Measurements from ENCODE around the gene ALDOB.

The ALDOB gene

DNA sequence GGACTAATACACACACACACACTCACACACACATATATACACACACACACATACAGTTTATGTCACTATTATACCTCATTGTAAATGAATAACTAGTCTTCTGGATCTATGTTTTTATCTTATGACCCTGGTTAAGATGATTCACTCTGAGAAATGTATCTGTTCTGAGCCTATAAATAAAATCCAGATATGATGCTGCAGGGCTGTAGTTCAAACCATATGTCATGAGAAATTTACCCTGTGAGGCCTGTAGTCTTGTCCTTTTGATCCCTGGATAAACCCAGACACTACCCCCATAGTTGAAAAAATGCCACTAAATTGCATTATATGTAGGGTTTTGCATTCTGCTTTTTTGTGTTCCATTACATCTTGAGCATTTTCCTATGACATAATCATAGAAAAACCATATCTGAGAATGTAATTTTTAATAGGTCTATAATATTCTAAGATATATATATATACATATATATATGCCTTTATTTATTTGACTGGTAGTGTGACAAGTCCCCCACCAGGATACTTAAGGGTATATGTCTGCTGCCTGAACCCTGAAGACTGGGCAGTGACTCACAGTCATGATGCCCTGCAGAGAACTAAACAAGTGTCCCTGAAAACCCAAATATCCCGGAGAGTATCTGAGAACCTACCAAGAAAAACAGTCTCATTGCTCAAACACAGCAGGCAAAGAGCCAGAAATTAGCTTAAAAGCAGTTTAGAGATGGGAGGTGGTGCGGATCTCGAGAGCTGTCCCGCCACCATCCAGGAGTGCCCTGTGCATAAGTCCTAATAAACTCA is 18.4 kb upstream of the ALDOB start:
- DNase-seq, result no peak

DNA sequence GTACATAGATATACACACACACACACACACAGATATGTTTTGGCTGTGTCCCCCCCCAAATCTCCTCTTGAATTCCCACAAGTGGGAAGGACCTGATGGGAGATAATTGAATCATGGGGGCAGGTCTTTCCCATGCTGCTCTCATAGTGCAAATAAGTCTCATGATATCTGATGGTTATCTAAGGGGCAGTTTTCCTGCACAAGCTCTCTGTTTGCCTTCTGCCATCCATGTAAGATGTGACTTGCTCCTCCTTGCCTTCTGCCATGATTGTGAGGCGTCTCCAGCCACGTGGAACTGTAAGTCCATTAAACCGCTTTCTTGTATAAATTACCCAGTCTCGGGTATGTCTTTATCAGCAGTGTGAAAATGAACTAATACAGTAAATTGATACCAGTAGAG is 15.9 kb upstream of the ALDOB start:
- DNase-seq, result no peak

DNA sequence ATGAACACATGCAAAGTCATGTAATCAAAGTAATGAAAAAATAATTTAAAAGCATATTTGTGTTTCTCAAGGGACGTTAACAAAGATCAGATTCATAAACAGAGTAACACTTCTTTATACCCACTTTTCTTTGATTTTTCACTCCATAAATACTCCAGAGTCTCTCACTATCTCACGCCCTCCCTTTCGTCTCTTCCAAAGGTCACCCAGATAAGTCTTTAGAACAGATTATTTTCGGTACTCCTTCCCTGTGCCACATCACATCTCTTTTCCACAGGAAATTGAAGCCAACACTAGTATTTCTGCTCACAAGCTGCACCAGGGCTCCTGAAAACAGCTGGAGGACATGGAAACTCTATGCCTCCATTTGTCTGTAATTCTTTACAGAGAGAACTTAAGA is 15.4 kb upstream of the ALDOB start:
- DNase-seq, result no peak

DNA sequence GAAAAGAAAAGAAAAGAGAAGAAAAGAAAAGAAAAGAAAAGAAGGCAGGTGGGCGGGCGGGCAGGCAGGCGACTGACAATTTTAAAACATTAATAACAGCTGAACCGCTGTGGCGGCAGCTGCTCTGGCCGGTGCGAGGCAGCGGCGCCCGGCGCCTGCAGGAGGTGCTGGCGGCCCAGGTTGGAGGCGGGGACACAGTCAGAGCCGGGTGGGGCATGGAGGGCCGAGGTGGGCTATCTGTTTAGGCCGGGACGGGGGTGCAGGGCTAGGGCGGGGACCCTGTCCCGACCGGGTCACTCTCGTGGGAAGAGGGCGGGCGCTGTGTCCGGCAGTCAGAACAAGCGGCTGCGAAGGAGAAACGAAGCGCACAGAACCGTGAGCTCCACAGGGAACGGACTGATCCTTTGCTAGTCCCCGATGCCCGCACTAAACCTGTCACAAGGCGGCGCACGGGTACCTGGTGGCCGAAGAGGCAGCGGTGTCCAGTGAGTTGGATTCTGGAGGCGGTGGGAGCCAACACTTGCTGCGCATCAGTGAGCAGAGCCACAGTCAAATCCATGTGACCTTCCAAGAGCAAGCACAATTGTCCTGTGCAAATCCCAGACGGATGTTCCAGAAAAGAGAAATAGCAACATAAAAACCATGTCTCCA is 13.6 kb upstream of the ALDOB start:
- DNase-seq, result peak in 2 of 4 experiments; percentile 1 to 6

DNA sequence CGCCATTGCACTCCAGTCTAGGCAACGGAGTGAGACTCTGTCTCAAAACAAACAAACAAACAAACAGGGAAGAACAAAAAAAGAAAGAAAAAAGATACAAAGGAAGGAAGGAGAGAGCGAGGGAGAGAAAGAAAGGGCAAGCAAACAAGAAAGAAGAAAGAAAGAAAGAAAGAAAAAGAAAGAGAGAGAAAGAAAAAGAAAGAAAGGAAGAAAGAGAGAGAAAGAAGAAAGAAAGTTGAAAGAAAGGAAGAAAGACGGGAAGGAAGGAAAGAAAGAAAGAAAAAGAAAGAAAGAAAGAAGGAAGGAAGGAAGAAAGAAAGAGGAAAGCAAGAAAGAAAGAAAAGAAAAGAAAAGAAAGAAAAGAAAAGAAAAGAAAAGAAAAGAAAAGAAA is 13.1 kb upstream of the ALDOB start:
- no peak for DNase-seq

DNA sequence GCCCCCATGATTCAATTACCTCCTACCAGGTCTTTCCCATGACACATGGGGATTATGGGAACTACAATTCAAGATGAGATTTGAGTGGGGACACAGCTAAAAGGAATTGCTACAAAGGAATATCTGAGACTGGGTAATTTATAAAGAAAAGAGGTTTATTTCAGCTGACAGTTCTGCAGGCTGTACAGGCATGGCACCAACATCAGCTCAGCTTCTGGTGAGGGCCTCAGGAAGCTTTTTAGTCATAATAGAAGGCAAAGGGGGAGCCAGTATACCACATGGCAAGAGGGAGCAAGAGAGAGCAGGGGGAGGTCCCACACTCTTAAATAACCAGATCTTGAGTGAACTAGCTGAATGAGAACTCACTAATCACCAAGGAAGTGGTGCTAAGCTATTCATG is 11.2 kb upstream of the ALDOB start:
- DNase-seq, result no peak

DNA sequence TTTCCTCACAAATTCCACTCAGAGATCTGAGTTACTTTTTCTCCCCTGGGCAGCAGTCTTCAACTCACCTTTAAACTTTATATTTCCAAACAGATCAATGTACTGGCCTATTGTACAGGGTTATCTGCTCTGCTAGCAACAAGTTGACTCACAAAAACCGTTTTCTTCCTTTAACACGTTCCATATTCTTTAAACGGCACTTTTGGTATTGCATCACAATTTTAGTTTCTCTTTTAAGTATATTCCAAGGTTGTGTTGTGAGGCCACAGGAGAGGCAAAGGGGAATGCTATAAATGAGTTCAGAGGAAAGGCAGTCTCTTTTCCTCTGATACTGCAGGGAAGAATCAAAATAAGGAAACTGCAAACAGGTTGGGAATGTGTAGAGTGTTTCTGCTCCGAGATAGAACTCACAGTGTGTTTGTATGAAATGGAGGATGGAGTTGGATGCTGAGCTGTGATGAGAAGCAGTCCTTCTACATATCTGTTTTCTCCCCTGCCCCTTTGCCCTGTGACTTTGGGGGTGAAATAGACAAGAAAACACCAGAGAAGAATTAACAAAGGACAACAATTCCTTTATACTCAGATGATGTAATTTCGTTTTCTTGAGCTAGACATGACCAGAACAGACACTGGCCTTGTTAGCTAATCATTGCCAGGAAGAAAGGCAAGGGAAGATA is 9.9 kb upstream of the ALDOB start:
- DNase-seq, result no peak

DNA sequence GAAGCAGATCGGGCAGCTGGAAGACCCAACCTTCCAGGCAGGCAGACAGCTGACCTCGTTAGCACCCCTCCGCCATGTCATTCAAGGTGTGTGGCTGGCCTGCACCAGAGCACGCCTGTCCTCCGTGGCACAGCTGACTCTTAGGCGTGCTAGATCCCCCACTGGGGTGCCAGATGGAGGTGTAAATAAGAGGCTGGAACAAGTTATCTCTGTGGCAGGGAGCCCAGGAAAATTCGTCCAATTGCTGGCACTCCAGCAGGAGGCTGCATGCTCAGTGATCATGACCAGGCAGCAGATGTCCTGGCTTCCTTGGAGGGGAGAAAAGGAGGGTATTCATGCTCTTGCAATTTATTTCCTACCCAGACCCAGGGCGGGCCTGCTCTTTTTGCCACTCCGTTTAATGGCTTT is 7.8 kb upstream of the ALDOB start:
- DNase-seq, result no peak

DNA sequence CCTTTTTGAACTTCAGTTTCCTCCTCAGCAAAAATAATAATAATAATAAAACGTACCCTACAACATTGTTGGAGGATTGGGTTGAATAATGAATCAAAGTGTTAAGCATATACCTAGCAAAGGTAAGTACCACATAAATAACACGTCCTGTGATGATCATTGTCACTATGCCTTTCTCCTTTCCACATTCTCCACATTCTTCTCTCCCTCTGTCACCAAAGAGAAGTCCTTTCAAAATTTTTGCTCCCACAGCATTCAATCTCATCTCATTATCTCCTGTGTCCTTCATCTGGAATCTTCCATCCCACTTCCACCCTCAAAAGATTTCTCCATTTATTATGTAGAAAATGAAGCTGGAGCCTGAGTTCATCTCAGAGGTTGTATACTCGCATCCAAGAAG is 7.2 kb upstream of the ALDOB start:
- DNase-seq, result no peak

DNA sequence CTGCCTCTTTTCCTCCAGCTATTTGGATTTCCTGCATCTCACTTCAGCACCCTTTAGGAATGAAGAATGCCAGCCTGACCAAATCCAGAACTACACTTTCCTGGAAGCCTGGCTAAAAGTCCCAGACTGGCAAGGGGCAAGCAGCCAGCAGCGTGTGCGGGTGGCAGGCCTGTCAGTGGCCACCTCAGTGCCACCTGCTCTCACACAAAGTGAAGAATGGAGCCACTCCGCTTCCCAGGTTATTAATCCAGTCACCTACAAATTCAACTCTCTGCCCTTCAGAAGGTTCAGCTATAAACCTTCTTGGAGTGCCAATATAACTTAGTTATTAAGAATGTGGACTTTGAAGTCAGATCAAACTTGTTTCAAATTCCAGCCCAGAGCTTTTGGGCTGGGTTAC is 6.7 kb upstream of the ALDOB start:
- no peak for DNase-seq

DNA sequence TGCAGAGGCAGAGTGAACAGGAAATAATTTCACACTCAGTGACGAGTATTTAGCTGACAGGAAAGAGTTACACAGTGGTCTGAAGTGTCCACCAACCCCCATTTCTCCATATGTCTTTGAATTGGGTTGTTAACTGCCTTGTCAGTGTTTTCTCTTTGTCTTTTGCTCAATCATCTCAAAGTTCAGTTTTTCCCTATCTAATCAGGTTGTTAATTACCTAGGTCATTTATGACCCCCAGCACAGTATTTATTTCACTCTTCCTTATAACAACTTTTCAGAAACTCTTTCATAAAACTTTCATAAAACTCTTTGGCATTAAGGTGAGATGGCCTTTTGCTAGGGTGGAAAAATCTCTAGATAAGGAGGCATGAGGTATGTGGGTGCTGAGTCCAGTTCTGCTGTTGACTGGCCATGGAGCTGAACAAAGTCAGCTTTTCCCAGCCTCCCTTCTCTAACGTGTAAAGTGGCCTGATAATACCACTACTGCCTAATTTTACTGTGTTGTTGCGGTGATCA is 5.2 kb upstream of the ALDOB start:
- no peak for DNase-seq

DNA sequence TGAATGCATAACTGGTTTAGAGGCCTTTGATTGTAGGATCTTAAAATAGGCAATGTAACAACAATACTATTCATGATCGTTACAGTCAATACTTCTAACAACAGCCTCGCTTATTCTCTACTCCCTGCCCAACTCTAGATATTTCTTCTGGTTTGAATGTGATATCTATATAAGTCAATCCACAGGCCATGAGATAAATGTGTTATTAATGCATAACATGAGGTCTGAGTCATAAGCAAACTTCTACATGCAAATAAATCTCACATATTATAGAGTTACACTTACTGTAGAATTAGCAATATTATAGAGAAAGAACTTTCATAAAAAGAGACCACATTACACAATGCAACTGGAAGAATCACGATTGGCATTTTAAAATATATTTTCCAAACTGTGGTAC is 2.9 kb upstream of the ALDOB start:
- no peak for DNase-seq

DNA sequence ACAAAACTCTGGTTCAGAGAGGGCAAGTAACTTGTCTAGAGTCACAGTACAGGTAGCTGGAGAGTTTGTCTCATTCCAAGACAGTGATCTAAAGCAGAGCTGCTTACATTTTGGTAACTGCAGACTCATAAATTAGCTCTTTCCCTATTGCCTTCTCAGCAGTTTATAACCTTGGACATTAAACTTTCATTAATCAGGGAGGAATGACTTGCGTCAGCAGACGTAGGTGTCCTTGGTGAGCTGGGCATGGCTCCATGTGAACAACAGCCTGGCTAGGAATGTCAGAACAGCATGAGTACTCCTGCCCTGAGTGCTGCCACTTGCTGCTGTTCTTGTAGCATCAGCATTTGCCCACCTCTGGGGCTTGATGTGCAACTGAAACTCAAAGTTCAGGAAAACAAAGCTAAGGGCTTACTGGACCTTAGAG is 2.2 kb upstream of the ALDOB start:
- DNase-seq, result no peak

DNA sequence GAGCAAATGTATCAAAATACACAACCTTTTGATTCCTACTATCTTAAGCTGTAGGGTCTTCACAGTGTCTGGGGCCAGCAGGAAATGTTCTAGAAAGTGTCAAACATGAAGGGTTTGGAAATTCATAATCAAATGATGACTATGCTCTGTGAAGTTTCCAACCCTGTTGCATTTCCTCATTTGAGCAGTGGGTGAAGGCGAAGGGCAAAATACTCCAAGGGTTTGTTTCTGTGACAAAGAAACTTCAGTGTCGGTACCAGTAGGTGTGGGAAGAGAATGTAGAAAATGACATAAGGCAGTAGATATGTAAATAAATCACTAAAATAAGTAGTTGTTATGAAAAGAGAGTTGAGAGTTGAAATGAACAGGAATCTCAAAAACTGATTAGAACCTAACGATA is 576 bp downstream of the ALDOB start:
- DNase-seq, result no peak

DNA sequence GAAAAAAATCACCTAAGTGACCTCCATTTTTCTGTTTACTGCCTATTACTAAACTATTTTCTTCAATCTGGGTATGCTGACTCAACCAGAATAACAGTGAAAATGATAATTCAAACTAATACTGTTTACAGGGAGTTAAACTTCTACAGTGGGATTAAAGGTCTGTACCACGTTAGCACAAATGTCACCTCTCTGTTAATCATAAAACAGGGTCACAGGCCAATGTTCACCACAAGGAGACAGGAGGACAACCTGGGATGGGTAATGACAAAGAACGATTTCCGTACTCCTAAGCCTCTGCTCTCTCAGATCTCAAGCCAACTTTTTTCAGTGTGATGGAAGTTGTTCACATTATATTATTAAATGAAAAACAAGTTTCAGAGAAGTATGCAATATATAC is 2.3 kb downstream of the ALDOB start:
- DNase-seq, result no peak

DNA sequence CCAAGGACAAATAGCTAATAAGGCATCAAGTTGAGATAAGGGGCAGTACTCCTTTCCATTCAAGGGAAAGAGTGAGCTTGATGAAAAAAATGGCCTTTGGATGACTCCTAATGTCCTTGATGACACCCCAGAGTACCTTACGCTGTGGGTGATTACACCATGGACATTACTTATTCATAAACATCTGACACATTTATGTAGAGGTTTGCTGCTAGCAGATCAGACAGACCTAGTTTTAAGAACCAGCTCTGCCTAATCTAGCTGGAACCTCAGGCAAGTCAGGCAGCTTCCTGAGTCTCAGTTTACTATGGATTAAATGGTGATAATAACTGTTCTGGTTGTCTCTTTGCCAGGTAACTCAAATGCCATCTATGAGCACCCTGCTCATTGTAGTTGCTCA is 2.8 kb downstream of the ALDOB start:
- no peak for DNase-seq

DNA sequence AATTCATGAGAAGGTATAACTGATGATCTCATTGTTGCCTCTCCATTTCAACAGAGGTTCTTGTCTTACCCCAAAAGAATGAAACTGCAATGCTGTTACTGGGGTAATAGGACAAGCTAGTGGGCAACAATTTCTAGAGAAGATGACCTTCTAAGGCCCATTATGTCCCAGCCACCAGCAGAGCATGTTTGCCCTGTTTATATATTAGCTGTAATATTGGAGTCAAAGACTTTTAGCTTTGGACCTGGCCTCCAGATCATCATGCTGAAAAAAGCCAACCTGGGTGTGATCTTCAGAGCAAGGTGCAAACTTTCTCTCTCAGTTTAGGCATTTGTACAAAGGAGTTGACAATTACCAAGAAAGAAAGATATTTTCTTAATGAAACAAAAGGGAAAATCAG is 3.4 kb downstream of the ALDOB start:
- no peak for DNase-seq

DNA sequence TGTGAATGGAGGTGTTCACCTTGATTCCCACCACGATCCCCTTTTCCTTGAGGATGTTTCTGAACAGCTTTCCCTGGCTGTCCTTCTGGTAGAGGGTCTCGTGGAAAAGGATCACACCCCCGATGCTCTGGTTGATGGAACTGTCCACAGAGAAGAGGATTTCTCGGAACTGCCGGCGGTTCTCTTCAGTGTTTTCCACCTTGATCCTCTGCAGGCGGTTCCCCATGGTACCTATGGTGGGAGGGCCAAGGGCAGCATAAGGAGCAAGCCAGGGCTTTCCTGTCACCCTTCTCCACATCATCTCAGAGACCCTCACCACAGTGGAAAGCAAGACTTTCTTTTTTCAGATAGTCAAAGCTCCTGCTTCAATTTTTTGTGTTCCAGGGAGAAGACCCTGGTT is 5.8 kb downstream of the ALDOB start:
- no peak for DNase-seq

DNA sequence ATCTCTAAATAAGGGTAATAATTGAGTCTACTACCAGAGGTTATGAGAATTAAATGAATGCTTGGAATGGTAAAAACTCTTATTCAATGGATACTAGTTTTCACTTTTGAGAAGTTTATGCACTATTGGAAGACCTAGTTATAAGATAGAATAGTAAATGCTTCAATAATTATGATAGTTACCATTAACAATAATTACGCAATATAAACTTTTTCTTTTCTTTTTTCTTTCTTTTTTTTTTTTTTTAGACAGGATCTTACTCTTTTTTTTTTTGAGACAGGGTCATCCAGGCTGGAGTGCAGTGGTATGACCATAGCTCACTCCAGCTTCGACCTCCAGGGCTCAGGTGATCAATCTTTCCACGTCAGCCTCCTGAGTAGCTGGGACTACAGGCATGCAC is 6.7 kb downstream of the ALDOB start:
- DNase-seq, result no peak

DNA sequence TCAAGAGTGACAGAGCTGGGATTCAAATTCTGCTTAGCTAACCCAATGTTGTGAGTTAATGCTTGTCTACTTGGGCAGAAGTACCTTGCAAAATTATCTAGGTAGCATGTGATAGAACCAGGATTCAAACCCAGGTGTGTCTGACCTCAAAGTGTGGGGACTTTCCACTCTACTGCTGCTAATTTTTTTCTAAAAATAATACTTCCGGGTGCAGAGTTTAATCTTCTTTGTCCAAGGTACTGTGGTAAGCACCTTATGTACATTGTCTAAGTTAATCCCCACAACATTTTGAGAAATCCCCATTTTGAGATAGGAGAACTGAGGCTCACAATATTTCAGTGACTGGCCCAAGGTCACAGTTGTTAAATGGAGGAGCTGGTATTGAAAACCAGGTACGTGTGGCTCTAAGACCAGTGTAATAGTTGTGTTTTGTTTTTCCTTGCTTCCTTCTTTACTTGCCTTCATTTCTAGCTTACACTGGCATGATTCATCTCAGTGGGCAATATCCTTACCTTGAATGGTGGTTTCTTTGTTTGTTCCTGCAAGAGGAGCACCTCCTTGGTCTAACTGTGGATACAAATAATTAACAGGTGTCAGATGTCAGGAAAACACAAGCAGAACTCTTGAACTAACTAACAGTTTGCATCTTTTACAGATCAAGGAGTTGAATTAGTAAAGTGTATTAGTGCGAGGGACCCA is 7.5 kb downstream of the ALDOB start:
- no peak for DNase-seq

DNA sequence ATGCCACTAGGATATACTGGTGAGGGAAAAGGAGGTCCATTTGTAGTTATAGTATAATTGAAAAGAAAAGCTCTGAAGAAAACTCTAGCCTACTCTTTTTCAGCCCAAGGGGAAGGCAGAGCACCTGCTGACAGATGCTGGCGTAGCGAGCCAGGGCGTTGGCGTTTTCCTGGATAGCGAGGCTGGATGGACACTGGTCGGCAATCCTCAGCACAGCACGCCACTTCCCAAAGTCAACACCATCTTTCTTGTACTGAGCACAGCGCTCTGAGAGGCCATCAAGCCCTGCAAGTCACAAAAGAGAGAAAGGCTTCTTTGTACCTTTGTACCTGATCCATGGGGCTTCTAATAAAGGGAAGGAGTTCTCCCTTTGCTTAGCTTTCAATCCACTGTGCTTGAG is 8.2 kb downstream of the ALDOB start:
- no peak for DNase-seq

DNA sequence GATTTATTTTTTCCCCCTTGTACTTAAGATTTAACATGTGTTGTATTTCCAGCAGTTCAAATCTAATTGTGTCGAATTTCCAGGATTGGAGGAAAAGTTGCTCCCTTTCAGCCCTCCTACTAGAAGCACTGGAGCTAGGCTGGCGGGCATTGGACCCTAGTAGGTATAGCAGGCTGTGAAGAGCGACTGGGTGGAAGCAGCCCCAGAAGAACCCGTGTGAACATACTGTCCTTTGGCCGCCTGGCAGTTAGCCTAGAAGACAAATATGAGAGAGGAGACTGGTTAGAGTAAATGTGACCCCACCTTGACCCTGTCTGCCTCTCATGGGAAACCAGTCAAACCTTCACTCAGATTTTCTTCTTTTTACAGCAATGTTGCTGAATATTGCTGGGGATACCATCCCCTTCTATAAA is 13.9 kb downstream of the ALDOB start:
- no peak for DNase-seq

DNA sequence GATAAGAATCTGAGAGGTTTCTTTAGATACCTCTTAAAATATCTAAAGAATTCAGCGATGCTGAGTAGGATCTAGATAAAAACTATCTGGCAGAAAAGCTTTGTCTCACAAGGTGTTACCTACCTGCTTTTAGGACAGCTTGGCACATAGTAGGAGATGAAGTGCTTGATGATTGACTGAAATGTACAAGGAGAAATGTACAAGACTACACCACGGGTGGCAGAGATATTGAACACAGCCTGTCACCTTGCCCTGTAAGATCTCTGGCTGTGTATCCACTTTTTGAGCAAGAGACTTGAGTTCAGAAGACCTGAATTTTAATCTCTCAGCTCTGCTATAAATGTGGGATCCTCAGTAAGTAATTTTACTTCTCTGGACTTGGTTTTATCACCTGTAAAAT is 15.7 kb downstream of the ALDOB start:
- no peak for DNase-seq

Measured in activated CD4-positive, CD25-positive, alpha-beta regulatory T cell (primary cell).